ENCODE data around the gene MCM10. TPM values are rescaled to one million over a fixed set of nuclear protein-coding genes. Genes with fewer than 3 reads are reported as not detected.

The MCM10 gene
- total RNA-seq, 4 donors from 2014 or later = 0.22 TPM; not detected in 3

GRCh38 chr10:13257621-13258140, 96.3 kb downstream of the MCM10 start:
- DNase-seq (ENCODE audit: low spot score in 2 of 2) = no peak
- no peaks in the 10 kb centered on the region for H3K4me1 ChIP-seq
- H3K27me3 ChIP-seq = no peaks in the 10 kb centered on the region
- no peak overlapping the region for H3K4me3 ChIP-seq
- H3K27ac ChIP-seq = no peak overlapping the region
- WGBS, 2 donors = 83 to 87% methylated on average over 5 of the region's 5 CpGs
- no peak for TF ChIP-seq EP300 (IDR thresholded peaks at IDR 0.05)
- no peak for TF ChIP-seq POLR2A (IDR thresholded peaks at IDR 0.05)
- TF ChIP-seq CTCF (IDR thresholded peaks at IDR 0.05) = no peak
- H3K36me3 ChIP-seq = no peaks in the 10 kb centered on the region
- peaks cover 0 to 16% (median 0%) of the 10 kb centered on the region in 4 donors for H3K9me3 ChIP-seq

Small RNAs within 50 kb of the gene (small RNA-seq; reads per million reads assigned to genes)
- not detected for gene RNU6-6P

Other genes starting within 250 kb of the MCM10 start
- gene CCDC3, start 159.8 kb upstream of the MCM10 start, total RNA-seq = 100 to 1,000 TPM in 3 of 4 donors, 10 to 100 TPM in 1; 73.2 to 188 (median 149) TPM
- gene OPTN, start 61.4 kb upstream of the MCM10 start, total RNA-seq = 10 to 100 TPM; 62.1 to 81.5 (median 73.7) TPM
- gene UCMA, start 72.8 kb downstream of the MCM10 start, total RNA-seq = not detected
- 10 to 100 TPM; 14.1 to 40.9 (median 32.5) TPM for gene PHYH, start 138.5 kb downstream of the MCM10 start, total RNA-seq
- 10 to 100 TPM; 18.0 to 28.4 (median 23.9) TPM for gene SEPHS1, start 186.7 kb downstream of the MCM10 start, total RNA-seq

All from tibial nerve (tissue), 4 donors.